Lung (tissue), 12 donors: ENCODE measurements around the gene AEN. TPM values are rescaled to one million over a fixed set of nuclear protein-coding genes. Genes with fewer than 3 reads are reported as not detected.

Experiments used
- ATAC-seq: fragments of 200-7000 bp; cut with Tn5 transposase; one replicate; pipeline ENCODE4 v1.9.1; 2020; ENCODE audit warnings: moderate number of reproducible peaks; ENCODE audit not compliant: insufficient read depth, low FRiP score
- DNase-seq, 3 donors: peaks; one replicate each; pipeline ENCODE4 v3.0.0-alpha.2; 2013 to 2017
- H3K27ac ChIP-seq, 2 donors: one replicate each; pipeline ENCODE4 v1.5.1; 2013; ENCODE audit warnings: mild to moderate bottlenecking in 2 of 2, moderate library complexity in 2 of 2, control low read depth in 1 of 2, inconsistent platforms in 1 of 2, low read depth in 1 of 2, low read length in 1 of 2
- H3K27me3 ChIP-seq, 3 donors: one replicate each; pipeline ENCODE4 v1.5.1; 2013; ENCODE audit warnings: low read length in 2 of 3; ENCODE audit not compliant: control insufficient read depth in 3 of 3, insufficient read depth in 3 of 3
- H3K36me3 ChIP-seq, 4 donors: one replicate each; pipeline ENCODE4 v1.5.1; 2013; ENCODE audit warnings: low read length in 4 of 4, mild to moderate bottlenecking in 1 of 4, moderate library complexity in 1 of 4; ENCODE audit not compliant: control insufficient read depth in 4 of 4, insufficient read depth in 4 of 4
- H3K4me1 ChIP-seq, 5 donors: one replicate each; pipeline ENCODE4 v1.5.1; 2013; ENCODE audit warnings: low read length in 5 of 5, mild to moderate bottlenecking in 2 of 5, moderate library complexity in 1 of 5; ENCODE audit not compliant: control insufficient read depth in 5 of 5, insufficient read depth in 5 of 5
- H3K4me3 ChIP-seq: one replicate; pipeline ENCODE4 v1.5.1; 2013; ENCODE audit warnings: mild to moderate bottlenecking, control low read depth, moderate library complexity
- H3K9ac ChIP-seq, 2 donors: one replicate each; pipeline ENCODE4 v1.5.1; 2013; ENCODE audit warnings: low read length in 2 of 2, control low read depth in 1 of 2; ENCODE audit not compliant: insufficient read depth in 1 of 2
- H3K9me3 ChIP-seq, 4 donors: one replicate each; pipeline ENCODE4 v1.5.1; 2013; ENCODE audit warnings: low read length in 3 of 4, mild to moderate bottlenecking in 1 of 4, moderate library complexity in 1 of 4; ENCODE audit not compliant: control insufficient read depth in 4 of 4, insufficient read depth in 3 of 4
- WGBS, 2 donors: extraction: QIAGEN DNeasy Blood & Tissue Kit; methylation state at CpG; one replicate each; pipeline ENCODE4 v1.1.7; 2013; 5-methylcytosine and 5-hydroxymethylcytosine counted together
- polyA plus RNA-seq, 2 donors: library from polyadenylated mRNA; stranded (reverse); fragments of 200-250 nt; gene quantifications; one replicate each; pipeline ENCODE4 v1.2.1, GENCODE V29; 2013
- total RNA-seq, 2 donors: library from RNA; depleted of rRNA in 1 of 2; stranded (reverse); fragments of >200 nt in 1 of 2; gene quantifications; one replicate each; pipeline ENCODE4 v1.2.1, GENCODE V29; 2014 to 2021
- TF ChIP-seq, protein P1 (sequence below): IDR thresholded peaks from 2 replicates; pipeline ENCODE4 v1.5.1; 2012; ENCODE audit warnings: mild to moderate bottlenecking; ENCODE audit errors: control extremely low read depth, extremely low read depth
- donor health status: control.
- donor health status: control.
- donor health status: Bipolar disorder and iron deficiency.
- donor health status: healthy.
- donor health status: DM: yes; HTN: yes; CAD: no.

AEN gene
- total and polyA plus RNA-seq, 4 donors = 4.2 to 15.4 (median 13.4) TPM

DNA sequence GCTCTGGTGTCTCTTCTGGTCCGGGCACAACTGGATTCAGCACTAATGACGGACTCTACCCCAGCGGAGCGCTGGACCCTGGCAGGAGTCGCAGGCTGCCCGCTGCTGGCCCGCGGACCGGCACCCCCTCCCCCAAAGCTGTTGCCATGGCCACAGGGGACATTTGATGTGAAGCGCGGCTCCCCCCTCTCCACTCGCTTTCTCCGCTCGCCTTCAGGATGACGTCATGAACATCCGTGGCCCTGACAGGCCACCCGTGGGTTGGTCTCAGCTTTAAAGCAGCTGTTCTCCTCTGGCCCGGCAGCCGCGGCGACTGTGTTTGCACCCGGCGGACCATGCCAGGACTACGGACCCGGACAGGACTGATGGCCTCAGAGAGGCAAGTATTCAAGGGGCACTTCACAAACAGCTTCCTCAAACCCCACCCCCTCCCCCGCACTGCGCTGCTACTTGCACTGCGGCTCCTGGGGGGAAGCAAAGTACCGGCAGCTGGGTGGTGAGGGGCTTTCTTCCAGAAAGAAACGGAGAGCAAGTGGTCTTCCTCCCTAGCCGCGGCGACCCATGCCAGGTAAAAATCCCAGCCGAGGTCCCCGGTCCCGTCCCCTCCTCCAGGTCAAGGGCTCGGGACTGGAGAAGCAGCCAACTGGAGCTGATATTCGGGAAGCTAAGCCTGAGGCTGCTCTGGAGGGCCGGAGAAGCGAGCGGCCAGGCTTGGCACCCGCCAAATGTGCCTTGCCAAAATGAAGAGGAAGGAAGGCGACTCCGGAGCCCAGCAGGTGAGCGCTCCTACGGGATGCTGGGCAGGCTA, 16.6 kb upstream of the AEN start:
- DNase-seq (peak in 1 of 3 donors; percentile 7), ATAC-seq (no peak)
- 2 to 3% methylated on average over 45 to 46 of the region's 46 CpGs for WGBS, 2 donors
- H3K9me3 ChIP-seq = peaks cover 0 to 6% (median 0%) of the 10 kb centered on the region in 4 donors
- H3K27me3 ChIP-seq = peaks cover 6 to 73% (median 48%) of the 10 kb centered on the region in 3 donors
- no peak overlapping the region for H3K4me3 ChIP-seq
- TF ChIP-seq, protein P1, sequence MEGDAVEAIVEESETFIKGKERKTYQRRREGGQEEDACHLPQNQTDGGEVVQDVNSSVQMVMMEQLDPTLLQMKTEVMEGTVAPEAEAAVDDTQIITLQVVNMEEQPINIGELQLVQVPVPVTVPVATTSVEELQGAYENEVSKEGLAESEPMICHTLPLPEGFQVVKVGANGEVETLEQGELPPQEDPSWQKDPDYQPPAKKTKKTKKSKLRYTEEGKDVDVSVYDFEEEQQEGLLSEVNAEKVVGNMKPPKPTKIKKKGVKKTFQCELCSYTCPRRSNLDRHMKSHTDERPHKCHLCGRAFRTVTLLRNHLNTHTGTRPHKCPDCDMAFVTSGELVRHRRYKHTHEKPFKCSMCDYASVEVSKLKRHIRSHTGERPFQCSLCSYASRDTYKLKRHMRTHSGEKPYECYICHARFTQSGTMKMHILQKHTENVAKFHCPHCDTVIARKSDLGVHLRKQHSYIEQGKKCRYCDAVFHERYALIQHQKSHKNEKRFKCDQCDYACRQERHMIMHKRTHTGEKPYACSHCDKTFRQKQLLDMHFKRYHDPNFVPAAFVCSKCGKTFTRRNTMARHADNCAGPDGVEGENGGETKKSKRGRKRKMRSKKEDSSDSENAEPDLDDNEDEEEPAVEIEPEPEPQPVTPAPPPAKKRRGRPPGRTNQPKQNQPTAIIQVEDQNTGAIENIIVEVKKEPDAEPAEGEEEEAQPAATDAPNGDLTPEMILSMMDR = no peak
- H3K36me3 ChIP-seq = no peaks in the 10 kb centered on the region
- peaks cover 0 to 8% (median 2%) of the 10 kb centered on the region in 5 donors for H3K4me1 ChIP-seq
- no peak overlapping the region for H3K9ac ChIP-seq
- no peak overlapping the region for H3K27ac ChIP-seq

DNA sequence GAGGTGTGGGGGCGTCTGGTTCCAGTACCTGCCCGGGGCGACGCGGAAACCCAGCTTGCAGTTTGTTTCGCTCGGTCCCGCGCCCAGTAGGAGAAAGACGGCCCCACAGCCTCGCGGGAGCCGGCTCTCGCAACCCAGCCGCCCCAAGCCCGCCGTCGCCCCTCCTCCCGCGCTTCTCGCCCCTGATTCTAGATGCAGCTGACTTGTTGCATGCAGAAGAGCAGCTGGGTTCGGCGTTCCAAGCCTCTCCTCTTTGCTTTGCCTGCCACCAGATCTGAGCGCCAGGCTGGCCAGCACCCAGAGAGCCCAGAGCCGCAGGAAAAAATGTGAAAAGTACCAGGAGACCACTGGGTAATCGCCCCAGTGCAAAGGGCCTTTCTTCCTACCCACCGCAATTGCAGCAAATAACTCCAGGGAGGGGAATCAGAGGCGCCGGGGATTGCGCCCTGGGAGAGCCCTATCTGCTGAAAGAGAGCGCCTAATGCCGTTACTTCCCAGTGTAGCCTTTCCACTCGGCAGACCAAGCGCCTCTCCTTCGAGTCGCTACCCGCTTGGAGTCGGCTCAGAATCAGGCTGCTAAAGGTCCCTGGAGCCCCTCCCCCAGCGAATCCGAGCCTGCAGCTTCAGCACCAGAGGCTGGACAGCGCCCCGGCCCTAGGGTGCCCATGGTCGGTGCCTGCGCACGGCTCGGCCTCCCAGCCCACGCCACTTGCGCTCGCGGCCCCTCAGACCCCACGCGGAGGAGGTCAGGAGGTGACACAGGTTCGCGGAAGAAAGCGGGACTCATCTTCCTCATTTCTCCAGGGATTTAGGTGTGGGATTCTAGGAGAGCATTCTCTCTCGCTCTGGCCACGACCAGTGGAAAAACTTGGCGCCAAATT, 15.7 kb upstream of the AEN start:
- H3K27me3 ChIP-seq = peaks cover 6 to 80% (median 48%) of the 10 kb centered on the region in 3 donors

DNA sequence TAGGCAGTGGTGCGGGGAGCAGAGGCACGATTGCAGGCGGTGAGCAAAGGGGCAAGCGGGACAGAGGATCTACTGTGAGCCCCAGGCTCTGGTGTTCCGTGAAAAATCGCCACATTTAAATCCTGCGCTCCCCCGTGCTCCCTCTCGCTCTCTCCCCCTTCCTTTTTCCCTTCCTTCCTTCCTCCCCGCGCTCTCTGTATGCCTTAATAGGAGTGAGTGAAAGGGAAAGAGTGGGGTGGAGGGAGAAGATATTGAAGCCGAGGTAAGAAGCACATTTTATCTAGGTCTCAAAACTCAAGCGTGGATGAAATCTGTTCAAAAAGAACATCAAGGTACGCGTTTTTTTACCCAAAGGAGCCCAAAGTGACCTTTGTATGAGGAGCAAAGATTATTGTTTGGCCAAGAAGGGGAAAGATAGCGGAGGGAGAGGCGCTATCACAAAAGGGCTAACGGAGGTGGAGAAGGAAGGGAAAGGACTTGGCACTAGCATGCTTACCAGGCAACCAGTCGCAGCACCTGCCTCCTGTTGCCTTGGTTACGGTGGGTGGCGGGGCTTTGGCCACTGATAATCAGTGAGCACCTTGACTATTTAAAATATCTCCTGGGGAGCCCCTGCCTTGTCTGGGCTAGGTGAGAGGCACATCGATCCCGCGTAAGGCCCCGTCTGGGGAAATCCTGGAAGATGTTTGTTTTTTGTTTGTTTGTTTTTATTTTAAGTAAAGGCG, 14.9 kb upstream of the AEN start:
- H3K27ac ChIP-seq = no peak overlapping the region
- no peak overlapping the region for H3K9ac ChIP-seq
- H3K27me3 ChIP-seq = peaks cover 6 to 78% (median 48%) of the 10 kb centered on the region in 3 donors
- no peaks in the 10 kb centered on the region for H3K36me3 ChIP-seq
- H3K9me3 ChIP-seq = peaks cover 0 to 8% (median 0%) of the 10 kb centered on the region in 4 donors
- H3K4me1 ChIP-seq = peaks cover 0 to 8% (median 2%) of the 10 kb centered on the region in 5 donors
- ATAC-seq (no peak), DNase-seq (no peak)
- WGBS, 2 donors = 14 to 15% methylated on average over 22 to 26 of the region's 26 CpGs
- H3K4me3 ChIP-seq = no peak overlapping the region
- TF ChIP-seq, protein P1 = no peak

More for the DNA sequence above, 15.7 kb upstream of the AEN start:
- no peak overlapping the region for H3K4me3 ChIP-seq
- H3K9me3 ChIP-seq = peaks cover 0 to 6% (median 0%) of the 10 kb centered on the region in 4 donors
- peaks cover 0 to 8% (median 2%) of the 10 kb centered on the region in 5 donors for H3K4me1 ChIP-seq
- ATAC-seq (no peak), DNase-seq (peak; percentile 58 to 66 (median 65))
- no peaks in the 10 kb centered on the region for H3K36me3 ChIP-seq
- H3K27ac ChIP-seq = no peak overlapping the region
- 3 to 4% methylated on average over 57 to 58 of the region's 58 CpGs for WGBS, 2 donors
- no peak overlapping the region for H3K9ac ChIP-seq
- TF ChIP-seq, protein P1 = no peak
